Lung (tissue), 12 donors: Measurements from ENCODE around the gene REEP5. TPM values are rescaled to one million over a fixed set of nuclear protein-coding genes. Genes with fewer than 3 reads are reported as not detected.
"Not testable (repeated sequence)": the region's sequence is repeated elsewhere in the genome, so short reads cannot be mapped to it uniquely, and the experiment has no call there.

ENCODE experiments used
- ATAC-seq: fragments of 200-7000 bp; cut with Tn5 transposase; one replicate; pipeline ENCODE4 v1.9.1; 2020; ENCODE audit warnings: moderate number of reproducible peaks; ENCODE audit not compliant: insufficient read depth, low FRiP score
- DNase-seq, 3 donors: peaks; one replicate each; pipeline ENCODE4 v3.0.0-alpha.2; 2013 to 2017
- H3K27ac ChIP-seq, 2 donors: one replicate each; pipeline ENCODE4 v1.5.1; 2013; ENCODE audit warnings: mild to moderate bottlenecking in 2 of 2, moderate library complexity in 2 of 2, control low read depth in 1 of 2, inconsistent platforms in 1 of 2, low read depth in 1 of 2, low read length in 1 of 2
- H3K27me3 ChIP-seq, 3 donors: one replicate each; pipeline ENCODE4 v1.5.1; 2013; ENCODE audit warnings: low read length in 2 of 3; ENCODE audit not compliant: control insufficient read depth in 3 of 3, insufficient read depth in 3 of 3
- H3K36me3 ChIP-seq, 4 donors: one replicate each; pipeline ENCODE4 v1.5.1; 2013; ENCODE audit warnings: low read length in 4 of 4, mild to moderate bottlenecking in 1 of 4, moderate library complexity in 1 of 4; ENCODE audit not compliant: control insufficient read depth in 4 of 4, insufficient read depth in 4 of 4
- H3K4me1 ChIP-seq, 5 donors: one replicate each; pipeline ENCODE4 v1.5.1; 2013; ENCODE audit warnings: low read length in 5 of 5, mild to moderate bottlenecking in 2 of 5, moderate library complexity in 1 of 5; ENCODE audit not compliant: control insufficient read depth in 5 of 5, insufficient read depth in 5 of 5
- H3K4me3 ChIP-seq: one replicate; pipeline ENCODE4 v1.5.1; 2013; ENCODE audit warnings: mild to moderate bottlenecking, control low read depth, moderate library complexity
- H3K9ac ChIP-seq, 2 donors: one replicate each; pipeline ENCODE4 v1.5.1; 2013; ENCODE audit warnings: low read length in 2 of 2, control low read depth in 1 of 2; ENCODE audit not compliant: insufficient read depth in 1 of 2
- H3K9me3 ChIP-seq, 4 donors: one replicate each; pipeline ENCODE4 v1.5.1; 2013; ENCODE audit warnings: low read length in 3 of 4, mild to moderate bottlenecking in 1 of 4, moderate library complexity in 1 of 4; ENCODE audit not compliant: control insufficient read depth in 4 of 4, insufficient read depth in 3 of 4
- whole genome bisulfite sequencing, 2 donors: extraction: QIAGEN DNeasy Blood & Tissue Kit; methylation state at CpG; one replicate each; pipeline ENCODE4 v1.1.7; 2013; 5-methylcytosine and 5-hydroxymethylcytosine counted together
- polyA plus RNA-seq, 2 donors: library from polyadenylated mRNA; stranded (reverse); fragments of 200-250 nt; gene quantifications; one replicate each; pipeline ENCODE4 v1.2.1, GENCODE V29; 2013
- total RNA-seq, 2 donors: library from RNA; depleted of rRNA in 1 of 2; stranded (reverse); fragments of >200 nt in 1 of 2; gene quantifications; one replicate each; pipeline ENCODE4 v1.2.1, GENCODE V29; 2014 to 2021
- TF ChIP-seq, protein P1 (sequence below): IDR thresholded peaks from 2 replicates; pipeline ENCODE4 v1.5.1; 2012; ENCODE audit warnings: mild to moderate bottlenecking; ENCODE audit errors: control extremely low read depth, extremely low read depth
- donor health status: control.
- donor health status: control.
- donor health status: Bipolar disorder and iron deficiency.
- donor health status: healthy.
- donor health status: DM: yes; HTN: yes; CAD: no.

Gene REEP5
- total and polyA plus RNA-seq, 4 donors = 58.9 to 112 (median 69.0) TPM

DNA sequence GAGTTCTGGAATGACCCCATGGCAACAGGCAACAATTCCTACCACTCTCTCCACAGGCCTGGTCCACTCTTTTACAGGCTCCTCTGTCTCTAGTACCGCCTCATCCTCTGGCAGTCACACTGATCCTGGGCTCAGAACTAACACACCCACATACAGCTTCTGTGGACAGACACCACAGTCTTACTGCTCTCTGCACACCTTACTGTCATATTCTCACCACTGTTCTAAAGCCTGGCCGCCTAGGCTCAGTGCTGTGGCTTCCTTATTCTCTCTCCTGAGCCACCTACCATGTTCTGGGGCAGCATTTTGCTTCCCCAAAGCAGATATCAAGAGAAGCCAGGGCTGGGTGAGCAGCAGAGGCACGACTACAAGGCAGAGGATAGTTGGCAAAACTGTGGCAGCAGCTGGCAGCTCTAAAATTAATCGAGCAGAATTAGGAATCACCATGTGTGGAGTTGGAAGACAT lies 14.8 kb downstream of the REEP5 start:
- Histone ChIP-seq H3K9me3 (no peaks in the 10 kb centered on the region), H3K27ac (peak overlapping the region in 1 of 2 donors; percentile 14), H3K4me1 (peaks cover 0 to 3% (median 0%) of the 10 kb centered on the region in 5 donors), H3K27me3 (no peaks in the 10 kb centered on the region), H3K36me3 (peaks cover 3 to 24% (median 14%) of the 10 kb centered on the region in 4 donors), H3K4me3 (no peak overlapping the region), H3K9ac (no peak overlapping the region)
- DNase-seq (no peak), ATAC-seq (no peak)
- 86 to 90% methylated on average over 4 of the region's 4 CpGs for WGBS, 2 donors
- TF ChIP-seq, protein P1, sequence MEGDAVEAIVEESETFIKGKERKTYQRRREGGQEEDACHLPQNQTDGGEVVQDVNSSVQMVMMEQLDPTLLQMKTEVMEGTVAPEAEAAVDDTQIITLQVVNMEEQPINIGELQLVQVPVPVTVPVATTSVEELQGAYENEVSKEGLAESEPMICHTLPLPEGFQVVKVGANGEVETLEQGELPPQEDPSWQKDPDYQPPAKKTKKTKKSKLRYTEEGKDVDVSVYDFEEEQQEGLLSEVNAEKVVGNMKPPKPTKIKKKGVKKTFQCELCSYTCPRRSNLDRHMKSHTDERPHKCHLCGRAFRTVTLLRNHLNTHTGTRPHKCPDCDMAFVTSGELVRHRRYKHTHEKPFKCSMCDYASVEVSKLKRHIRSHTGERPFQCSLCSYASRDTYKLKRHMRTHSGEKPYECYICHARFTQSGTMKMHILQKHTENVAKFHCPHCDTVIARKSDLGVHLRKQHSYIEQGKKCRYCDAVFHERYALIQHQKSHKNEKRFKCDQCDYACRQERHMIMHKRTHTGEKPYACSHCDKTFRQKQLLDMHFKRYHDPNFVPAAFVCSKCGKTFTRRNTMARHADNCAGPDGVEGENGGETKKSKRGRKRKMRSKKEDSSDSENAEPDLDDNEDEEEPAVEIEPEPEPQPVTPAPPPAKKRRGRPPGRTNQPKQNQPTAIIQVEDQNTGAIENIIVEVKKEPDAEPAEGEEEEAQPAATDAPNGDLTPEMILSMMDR = no peak

DNA sequence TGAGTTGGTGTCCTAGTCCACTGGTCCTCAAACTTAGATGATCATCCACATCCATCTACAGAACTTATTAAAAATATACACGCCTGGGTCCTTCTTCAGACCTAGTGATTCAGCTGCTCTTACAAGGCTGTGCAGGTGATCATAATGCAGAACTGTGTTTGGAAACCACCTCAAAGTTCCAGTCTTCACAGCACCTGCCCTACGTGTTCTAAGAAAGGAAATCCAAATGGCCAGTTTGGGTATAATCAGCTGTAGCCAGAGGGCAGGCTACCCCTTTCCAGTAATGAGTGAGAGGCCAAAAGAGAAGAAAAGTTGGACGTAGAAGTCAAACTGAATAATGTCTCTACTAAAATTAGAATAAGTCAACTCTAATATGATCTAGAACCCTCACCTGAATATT lies 15.4 kb downstream of the REEP5 start:
- DNase-seq (no peak), ATAC-seq (no peak)
- H3K27me3 ChIP-seq = no peaks in the 10 kb centered on the region
- TF ChIP-seq, protein P1 = no peak
- H3K36me3 ChIP-seq = peaks cover 7 to 29% (median 14%) of the 10 kb centered on the region in 4 donors
- H3K27ac ChIP-seq = no peak overlapping the region
- H3K9me3 ChIP-seq = no peaks in the 10 kb centered on the region
- H3K9ac ChIP-seq = no peak overlapping the region
- 93 to 96% methylated on average over 3 of the region's 3 CpGs for WGBS, 2 donors
- peaks cover 0 to 3% (median 0%) of the 10 kb centered on the region in 5 donors for H3K4me1 ChIP-seq
- no peak overlapping the region for H3K4me3 ChIP-seq

DNA sequence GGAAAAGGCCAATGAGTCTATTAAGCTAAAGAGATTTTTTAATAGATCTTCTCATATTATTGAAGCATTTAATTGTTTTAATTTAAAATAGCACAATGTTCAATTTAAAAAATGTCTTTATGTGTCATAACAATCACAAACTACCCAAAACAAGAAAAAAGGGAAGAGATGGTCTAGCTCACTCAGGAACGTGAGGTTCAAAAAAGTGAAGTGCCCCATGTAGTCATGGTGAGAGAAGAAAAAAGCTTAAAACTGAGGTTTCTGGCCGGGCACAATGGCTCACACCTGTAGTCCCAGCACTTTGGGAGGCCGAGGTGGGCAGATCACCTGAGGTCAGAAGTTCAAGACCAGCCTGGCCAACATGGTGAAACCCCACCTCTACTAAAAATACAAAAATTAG lies 17.0 kb downstream of the REEP5 start:
- not testable (repeated sequence) for H3K9ac ChIP-seq, H3K27ac ChIP-seq, H3K27me3 ChIP-seq, DNase-seq, H3K9me3 ChIP-seq, H3K4me3 ChIP-seq, H3K4me1 ChIP-seq, ATAC-seq
- H3K36me3 ChIP-seq = peaks cover 12 to 38% (median 17%) of the 10 kb centered on the region in 4 donors
- 47 to 86% methylated on average over 3 of the region's 3 CpGs for WGBS, 2 donors

DNA sequence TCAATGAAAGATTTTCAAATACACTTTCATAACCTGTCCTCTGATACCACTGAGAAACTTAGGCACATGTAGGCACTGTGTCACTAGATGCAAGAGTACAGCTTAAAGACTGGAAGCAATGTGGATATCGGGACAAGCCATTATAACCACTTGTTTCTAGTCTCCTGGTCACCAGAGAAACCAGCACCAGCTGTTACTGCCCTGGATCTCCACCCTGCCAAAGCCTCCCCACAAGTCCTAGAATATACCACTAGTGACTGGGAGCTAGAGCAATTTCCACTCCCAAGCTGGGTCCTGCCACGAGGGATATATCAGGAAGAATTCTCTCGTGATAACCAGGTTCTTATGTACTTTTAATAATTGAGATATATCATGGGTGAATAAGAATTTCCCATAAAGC lies 19.5 kb downstream of the REEP5 start:
- Histone ChIP-seq H3K9ac (no peak overlapping the region), H3K27me3 (no peaks in the 10 kb centered on the region), H3K9me3 (no peaks in the 10 kb centered on the region), H3K36me3 (peaks cover 13 to 34% (median 21%) of the 10 kb centered on the region in 4 donors), H3K27ac (no peak overlapping the region), H3K4me3 (no peak overlapping the region), H3K4me1 (no peaks in the 10 kb centered on the region)
- ATAC-seq (no peak), DNase-seq (no peak)
- WGBS, 2 donors = 94 to 96% methylated on average over 3 of the region's 3 CpGs
- TF ChIP-seq, protein P1 = no peak
